ENCODE data around the gene ZNF624.
"Not testable (repeated sequence)": the region's sequence is repeated elsewhere in the genome, so short reads cannot be mapped to it uniquely, and the experiment has no call there.

The ZNF624 gene

DNA sequence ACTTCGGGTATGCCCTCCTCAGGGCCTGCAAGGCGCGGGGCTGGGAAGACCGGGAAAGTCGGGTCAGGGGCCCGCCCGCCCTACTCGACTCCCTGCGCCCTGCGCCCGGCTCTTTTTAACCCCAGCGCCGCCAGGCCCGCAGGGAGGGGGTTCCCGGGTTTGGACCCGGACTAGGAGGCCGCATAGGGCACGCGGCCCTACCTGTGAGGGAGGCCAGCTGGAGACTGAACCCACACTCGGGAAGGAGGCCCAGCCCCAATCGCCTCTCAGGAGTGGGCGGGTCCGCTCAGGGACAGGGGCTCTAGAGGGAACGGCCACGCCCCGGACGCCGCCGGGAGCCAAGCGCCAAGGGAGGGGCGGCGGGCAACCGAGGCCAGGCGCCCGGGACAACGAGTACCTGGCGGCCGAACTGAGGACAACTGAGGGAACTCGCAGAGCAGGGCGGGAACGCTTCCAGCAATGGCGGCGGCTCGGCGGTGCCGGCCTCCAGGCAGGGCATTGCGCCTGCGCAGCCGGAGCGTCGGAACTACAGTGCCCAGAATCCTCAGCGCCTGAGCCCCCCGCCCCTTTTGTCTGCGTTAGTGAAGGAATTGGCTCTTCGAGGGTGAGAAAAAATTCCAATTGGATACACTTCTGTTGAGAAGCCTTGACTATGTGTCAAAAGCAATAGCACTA lies at the start of gene ZNF624:
ZNF624 (minus strand) TSS at position 484 of the 675 bp plus-strand sequence.
- DNase-seq: peak; percentile 94

DNA sequence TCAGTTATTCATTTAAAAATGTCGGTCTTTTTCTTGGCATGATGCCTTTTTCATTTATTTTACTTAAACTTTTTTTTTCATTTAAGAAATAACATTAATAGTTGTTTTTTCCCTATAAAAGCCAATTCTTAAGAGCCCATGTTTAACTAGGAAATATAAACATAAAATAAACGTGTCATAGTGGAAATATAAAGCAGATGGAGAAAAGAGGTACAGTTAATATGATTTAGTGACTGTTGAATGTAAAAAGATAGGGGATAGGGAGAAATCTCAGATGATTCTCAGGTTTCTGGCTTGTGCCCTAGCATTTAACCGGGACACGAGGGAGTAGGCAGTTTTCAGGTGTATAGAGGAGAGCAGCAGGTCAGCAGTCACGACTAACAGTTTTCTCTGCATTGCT lies 44.0 kb upstream of the ZNF624 start:
- not testable (repeated sequence) for DNase-seq

DNA sequence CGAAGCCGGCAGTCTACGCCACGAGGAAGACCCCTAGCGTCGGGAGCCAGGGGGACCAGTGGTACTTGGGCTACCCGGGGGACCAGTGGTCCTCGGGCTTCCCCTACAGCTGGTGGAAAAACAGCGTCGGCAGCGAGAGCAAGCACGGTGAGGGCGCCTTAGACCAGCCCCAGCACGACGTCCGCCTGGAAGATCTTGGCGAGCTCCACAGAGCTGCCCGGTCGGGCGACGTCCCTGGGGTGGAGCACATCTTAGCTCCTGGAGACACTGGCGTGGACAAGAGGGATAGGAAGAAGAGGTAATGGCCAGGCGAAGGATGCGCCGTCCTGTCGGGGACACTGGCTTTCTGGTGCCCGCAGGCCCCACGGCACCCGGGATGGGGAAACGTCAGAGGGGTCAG lies 36.8 kb upstream of the ZNF624 start:
- not testable (repeated sequence) for DNase-seq

DNA sequence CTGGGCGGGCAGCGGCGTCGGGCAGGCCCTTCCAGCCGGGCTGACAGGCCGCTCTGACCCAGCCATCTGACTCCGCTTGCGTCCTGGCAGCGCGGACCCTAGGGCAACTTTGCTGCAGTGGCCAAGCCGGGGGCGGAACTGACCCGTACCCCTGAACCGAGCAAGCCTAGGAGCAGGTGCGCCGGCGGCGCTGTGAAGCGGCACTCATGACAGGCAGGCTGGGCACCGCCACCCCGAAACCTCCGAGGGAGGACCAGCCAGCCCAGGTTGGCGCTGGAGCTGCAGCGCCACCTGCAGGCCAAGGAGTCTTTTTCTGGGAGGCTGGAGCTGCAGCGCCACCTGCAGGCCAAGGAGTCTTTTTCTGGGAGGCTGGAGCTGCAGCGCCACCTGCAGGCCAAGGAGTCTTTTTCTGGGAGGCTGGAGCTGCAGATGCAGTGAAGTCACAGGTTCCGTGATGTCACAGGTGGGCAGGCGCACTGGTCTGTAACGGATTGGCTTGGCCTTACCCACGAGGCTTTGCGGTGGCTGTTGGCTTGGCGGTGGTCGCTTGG lies 36.2 kb upstream of the ZNF624 start, which contains the start of gene CCDC144A:
CCDC144A (plus strand) TSS at position 511 of the 551 bp plus-strand sequence. CDS start 160 bp downstream, outside the sequence.
- DNase-seq: peak; percentile 85

DNA sequence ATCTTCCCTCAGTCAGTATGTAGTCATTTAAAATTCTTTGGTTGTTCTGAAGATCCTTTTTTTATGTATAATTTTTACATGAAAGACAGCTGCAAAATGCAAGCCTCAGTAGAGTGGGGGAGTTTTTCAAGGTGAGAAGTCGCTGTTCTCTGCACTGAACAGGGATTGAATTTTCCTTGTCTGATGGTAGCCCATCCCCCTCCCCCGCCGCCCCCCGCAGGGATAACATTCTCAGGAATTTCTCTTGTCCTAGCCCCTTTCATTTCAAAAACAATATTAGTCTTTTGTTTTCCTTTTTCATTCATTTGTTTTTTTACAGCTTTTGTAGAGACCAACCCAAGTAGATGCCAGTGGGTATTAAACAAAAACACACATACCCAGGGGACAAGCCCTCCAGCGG lies 33.5 kb upstream of the ZNF624 start:
- not testable (repeated sequence) for DNase-seq

DNA sequence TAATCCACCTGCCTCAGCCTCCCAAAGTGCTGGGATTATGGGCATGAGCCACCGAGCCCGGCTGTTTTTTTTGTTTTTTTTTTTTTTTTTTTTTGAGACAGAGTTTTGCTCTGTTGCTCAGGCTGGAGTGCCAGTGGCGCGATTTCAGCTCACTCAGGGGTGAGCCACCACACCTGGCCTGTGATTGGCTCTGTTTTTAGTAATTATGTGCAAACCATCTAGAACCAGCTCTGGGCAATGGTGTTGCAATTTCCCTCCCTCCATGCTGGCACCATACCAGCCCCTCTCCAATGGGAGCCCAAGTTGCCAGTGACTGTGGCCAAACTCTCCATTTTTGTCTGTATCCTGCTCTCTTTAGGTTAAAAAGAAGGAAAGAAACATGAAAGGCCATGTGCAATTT lies 32.4 kb upstream of the ZNF624 start:
- DNase-seq: not testable (repeated sequence)

DNA sequence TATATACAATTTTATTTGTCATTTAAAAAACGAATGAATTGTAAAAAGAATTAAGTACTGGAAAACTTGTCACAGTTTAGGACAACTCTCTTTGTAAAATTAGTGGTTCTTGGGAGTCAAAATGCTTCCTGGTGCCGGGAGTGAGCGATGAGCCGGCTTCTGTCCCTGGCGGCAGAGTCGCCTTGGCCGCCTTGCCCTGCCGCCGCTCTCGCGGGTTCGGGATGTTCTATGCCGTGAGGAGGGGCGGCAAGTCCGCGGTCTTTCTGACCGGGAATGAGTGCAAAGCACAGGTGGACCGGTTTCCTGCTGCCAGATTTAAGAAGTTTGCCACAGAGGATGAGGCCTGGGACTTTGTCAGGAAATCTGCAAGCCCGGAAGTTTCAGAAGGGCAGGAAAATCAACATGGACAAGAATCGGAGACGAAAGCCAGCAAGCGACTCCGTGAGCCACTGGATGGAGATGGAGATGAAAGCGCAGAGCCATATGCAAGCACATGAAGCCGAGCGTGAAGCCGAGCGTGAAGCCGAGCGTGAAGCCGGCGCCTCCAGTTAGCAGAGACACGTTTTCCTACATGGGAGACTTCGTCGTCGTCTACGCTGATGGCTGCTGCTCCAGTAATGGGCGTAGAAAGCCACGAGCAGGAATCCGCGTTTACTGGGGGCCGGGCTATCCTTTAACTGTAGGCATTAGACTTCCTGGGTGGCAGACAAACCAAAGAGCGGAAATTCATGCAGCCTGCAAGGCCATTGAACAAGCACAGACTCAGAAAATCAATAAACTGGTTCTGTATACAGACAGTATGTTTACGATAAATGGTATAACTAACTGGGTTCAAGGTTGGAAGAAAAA lies 29.9 kb upstream of the ZNF624 start:
- not testable (repeated sequence) for DNase-seq

DNA sequence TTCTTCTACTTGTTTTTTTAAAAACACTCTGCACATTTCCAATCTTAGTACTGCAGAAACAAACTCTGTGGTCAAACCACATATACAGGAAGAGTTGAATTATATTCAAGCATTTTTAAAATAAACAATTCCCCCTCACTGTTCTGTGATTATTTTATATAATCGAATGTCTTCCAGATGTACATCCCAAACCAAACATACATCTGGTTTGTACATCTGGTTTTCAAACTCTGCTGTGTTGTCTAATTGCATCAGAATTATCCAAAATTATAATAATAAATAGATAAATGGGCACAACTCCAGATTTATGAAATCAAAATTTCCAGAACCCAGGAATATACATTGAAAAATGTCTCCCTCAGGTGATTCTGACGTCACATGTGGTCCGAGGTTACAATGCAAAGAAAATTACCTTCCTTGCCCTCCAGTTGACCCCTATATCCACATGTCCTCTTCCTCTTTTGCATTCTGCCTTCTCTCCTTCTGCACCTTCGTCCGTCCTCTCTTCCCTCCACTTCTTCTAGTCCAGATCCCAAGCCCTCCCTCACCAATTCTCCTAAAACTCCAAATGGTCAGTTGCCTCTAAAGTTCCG lies 23.1 kb upstream of the ZNF624 start:
- no peak for DNase-seq

DNA sequence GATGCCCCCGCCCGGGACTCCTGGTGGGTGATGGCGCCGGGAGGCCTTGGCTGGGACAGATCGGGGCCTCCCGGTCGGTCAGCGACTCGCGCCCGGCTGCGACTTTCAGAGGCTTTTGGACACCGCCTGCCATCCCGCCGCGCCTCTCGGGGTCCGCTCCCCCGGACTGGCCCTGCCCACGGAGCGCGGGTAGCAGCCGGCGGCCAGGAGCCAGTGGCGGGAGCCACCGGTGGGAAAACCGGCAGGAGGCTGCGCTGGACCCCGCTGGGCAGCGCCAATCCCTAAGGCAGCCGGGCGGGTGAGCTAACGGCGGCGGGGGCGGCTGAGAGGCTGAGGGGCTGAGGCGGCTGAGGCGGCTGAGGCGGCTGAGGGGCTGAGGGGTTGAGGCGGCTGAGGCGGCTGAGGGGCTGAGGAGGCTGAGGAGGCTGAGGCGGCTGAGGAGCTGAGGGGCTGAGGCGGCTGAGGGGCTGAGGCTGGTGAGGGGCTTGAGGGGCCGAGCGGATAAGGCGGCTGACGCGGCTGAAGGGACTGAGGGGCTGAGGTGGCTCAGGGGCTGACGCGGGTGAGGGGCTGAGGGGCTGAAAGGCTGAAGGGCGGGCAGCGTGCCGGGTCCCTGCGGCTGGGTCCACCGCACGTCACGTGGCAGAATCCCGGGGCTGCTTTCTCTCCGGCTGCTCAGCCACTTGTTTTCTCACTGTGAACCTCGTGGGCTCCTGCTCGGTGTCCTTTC lies 13.4 kb upstream of the ZNF624 start:
- peak; percentile 32 for DNase-seq

DNA sequence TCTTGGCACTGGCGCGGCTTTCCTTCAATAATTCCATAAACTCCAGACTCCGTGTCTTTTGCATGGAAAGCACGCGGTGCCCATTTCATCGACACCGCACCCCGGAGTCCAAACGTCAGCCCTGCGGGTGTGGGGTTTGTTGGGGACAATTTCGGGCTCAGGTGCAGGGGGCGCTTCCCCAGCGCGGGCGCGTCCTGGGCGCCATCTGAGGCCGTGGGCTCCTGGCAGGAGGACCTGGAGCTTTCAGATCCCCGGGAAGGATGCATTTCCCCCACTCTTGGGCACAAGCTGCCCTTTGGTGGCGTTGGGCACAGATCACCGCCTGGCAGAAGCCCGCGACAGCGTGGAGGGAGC lies 12.9 kb upstream of the ZNF624 start:
- not testable (repeated sequence) for DNase-seq

DNA sequence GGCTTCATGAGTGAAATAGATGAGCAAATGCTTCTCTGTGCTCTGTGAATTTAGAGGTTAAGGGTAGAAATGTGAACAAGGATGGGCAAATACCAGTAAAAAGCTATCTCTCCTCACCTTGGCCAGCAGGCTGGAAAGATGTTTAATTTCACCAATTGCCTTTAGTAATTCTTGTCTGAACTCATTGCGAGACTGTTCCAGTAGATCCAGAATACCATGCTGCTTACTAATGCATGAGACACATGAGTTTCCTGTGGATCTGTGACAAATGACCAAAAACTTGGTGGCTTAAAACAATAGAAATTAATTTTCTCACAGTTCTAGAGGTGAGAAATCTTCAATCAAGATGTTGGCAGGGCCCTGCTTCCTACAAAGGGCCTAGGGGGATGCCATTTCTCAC lies 9.3 kb upstream of the ZNF624 start:
- DNase-seq: no peak

DNA sequence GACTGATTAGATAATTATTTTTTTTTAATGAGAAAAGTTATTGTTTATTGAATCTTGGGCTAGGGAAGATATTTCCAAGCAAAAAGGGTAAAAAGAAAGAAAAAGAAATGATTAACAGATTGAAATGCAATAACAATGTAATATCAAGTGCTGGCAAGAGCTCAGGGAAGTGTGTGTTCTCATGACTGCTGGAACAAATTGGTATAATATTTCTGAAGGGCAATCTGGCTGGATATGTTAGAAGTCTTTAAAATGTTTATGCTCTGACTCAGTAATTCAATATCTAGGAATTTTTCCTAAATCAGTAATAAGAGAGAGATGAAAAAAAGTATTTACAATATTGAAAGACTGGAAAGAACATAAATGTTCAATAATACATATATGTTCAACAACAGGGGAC lies 7.6 kb upstream of the ZNF624 start:
- DNase-seq: no peak

DNA sequence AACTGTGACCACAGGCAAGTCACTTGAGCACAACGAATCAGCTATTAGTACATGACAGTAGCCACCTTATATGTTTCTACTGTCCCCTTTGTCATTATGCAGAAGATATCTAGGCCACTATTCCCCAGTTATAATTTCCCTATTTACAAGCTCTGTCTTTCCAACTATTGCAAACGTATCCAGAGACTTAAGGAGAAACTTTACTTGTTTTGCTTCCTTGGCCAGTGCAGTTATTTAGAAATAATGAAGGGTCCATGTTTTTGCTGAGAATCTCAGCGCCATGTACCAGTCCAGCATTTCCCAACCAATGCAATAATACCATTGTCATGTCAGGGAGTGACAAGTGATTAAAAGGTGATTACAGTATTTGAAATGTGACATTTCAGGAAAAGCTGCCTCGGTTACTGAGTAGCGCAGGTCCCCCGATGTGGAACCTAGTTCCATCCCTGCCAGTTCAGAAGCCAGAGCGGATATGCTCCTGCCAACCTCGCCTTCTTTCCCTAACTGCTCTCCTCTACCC lies 743 bp downstream of the ZNF624 start:
- DNase-seq: no peak

DNA sequence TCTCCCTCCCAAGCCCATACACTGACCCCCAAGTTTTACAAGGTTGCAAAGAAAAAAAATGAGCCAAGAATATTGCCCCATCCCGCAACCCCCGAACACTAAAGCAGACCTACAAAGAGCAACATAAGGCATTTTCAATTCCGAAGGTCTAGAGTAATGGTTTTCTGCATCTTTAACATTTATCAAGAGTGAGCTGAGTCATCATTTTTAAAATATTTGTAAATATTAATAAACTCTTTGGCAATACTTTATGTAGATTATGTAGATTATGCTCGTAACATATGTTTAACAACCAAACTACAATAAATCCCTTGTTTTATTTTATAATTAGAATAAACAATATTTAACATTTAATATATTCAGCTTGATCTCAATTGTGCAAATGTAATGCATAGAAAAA lies 1.4 kb downstream of the ZNF624 start:
- no peak for DNase-seq

DNA sequence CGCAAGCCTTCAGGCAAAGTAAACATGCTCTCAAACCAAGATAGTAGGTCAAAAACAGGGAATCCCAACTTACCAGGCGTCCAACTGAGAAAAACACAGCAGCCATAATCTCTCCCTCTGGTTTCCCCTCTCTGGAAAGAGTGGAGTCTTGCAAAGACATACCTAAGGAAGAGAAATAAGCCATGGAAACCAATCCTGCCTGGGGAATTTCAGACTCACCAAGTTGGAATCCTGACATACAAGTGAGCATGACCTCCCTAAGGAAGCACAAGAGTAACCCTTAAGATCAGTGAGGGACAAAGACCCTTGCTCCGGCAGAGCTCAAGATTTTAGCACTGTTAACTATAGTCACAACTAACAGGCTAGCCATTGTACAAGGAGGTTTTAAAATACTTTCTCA lies 4.1 kb downstream of the ZNF624 start:
- no peak for DNase-seq

DNA sequence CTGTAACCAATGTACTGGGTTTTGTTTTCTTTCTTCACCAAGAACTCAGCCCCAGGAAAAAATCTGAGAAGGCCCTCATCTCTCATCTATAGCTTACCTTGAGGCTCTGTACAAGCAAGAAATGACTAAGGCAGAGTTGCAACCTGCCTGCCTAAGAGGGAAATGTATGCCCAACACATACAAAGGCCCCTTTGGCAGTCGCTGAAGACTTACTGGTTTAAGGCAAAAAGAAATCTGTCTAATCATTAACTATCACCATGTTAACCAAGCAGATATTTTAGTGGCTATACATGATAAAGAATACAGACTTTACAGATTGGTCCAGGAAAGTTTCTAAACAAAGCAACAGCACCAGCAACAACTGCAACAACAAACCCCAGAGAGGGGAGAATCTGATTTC lies 14.2 kb downstream of the ZNF624 start:
- DNase-seq: no peak

DNA sequence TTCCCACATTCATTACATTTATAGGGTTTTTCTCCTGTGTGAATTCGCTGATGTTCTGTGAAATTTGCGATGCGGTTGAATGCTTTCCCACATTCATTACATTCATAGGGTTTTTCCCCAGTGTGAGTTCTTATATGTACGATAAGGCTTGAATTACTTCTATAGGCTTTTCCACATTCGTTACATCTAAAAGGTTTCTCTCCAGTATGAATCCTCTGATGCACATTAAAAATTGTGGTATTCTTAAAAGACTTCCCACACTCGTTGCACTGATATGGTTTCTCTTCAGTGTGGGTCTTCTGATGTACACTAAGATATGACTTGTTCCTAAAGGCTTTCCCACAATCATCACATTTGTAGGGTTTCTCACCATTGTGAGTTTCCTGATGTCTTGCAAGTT lies 30.4 kb downstream of the ZNF624 start:
- DNase-seq: no peak

DNA sequence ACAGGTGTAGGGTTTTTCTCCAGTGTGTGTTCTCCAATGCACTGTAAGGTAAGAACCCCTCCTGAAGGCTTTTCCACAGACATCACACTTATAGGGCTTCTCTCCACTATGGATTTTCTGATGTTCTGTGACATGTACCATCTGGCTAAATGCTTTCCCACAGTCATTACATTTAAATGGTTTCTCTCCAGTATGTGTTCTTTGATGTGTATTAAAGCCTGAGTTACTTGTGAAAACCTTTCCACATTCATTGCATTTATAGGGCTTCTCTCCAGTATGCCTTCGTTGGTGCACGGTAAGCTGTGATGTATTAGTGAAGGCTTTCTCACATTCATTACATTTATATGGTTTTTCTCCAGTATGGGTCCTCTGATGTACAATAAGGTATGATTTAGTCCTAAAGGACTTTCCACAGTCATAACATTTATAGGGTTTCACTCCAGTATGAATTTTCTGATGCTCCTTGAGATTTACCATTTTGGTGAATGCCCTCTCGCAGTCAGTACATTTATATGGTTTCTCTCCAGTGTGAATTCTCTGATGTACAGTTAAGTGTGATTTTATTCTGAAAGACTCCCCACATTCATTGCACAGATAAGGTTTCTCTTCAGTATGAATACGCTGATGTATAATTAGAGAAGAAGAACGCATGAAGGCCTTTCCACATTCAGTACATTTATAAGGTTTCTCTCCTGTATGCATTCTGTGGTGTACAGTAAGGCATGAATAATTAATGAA lies 30.9 kb downstream of the ZNF624 start:
- no peak for DNase-seq

DNA sequence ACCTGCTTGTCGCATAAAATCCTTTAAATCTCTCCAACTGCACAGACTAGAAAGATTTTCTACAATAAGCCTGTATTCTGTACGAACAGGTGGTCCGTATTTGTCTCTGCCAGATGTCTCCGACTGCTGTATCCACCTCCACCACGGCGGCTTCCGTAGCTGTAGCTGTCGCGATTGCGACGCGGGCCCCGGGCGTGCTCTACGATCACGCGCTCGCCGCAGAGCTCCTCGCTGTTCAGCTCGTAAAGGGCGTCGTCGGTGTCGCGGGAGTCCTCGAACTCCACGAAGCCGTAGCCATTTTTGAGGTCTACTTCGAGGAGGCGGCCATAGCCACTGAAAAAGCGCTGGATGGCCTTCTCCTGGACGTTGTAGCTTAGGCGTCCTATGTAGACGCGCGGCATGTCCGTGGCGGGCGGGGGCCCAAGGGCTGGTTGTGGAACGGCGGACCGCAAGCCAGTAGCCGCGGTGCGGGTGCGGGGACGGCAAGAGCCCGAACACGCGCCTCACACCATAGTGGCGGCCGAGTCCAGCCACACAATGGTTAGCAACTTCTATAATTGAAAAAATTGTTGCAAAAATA lies 36.1 kb downstream of the ZNF624 start:
- DNase-seq: no peak

DNA sequence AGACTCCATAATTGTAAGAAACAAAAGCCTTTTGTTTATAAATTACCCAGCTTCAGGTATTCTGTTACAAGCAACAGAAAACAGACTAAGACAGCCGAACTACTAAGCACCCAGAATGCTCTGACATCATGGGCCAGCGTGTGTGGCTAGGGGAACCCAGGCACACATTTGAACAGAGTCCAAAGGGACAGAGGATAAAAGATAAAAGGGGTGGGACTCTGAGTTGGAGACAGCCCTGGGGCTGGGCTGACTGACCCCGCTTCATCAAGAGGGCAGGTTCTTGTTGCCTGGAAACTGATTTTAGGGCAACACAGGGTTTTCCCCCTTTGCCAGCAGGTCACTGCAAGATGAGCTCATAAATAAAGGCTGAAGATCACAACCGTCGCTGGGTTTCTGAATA lies 54.1 kb downstream of the ZNF624 start:
- no peak for DNase-seq

DNA sequence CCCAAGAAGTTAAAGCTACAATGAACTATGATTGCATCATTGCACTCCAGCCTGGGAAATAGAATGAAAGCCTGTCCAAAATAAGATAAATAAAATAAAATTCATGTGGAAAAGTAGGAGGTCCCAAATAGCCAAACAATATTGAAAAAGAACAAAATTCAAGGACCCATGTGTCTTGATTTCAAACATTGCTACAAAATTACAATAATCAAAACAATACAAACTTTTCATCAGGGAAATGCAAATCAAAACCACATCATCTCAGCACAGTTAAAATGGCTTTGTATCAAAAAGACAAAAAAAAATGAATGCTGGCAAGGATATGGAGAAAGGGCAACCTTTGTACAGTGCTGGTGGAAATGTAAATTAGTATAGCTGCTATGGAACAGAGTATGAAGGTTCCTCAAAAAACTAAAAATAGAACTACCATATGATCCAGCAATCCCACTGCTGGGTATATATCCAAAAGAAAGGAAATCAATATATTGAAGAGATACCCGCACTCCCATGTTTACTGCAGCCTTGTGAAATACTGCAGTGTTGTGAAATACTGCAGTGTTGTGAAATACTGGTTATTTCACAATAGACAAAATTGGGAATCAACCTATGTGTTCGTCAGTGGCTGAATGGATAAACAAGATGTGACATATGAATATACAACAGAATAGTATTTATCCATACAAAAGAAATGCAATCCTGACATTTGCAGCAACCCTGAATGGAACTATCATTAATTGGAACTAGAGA lies 60.1 kb downstream of the ZNF624 start:
- no peak for DNase-seq

Data from stimulated activated CD4-positive, alpha-beta T cell treated with anti-CD3 and anti-CD28 coated beads, Interleukin-15, amount 100 ng/mL, for 24 hours (primary cell).